ENCODE results near the gene LDLRAD3. TPM values are rescaled to one million over a fixed set of nuclear protein-coding genes. Genes with fewer than 3 reads are reported as not detected.

The LDLRAD3 gene
- total RNA-seq, 2 experiments from 2014 or later = 0.12 to 0.24 TPM

- Mint-ChIP-seq H3K4me1 (peaks cover 5% of the 10 kb centered on the region), H3K9me3 (no peaks in the 10 kb centered on the region), H3K4me3 (no peak overlapping the region), H3K27ac (no peak overlapping the region), H3K27me3 (peaks cover 14% of the 10 kb centered on the region), H3K36me3 (no peaks in the 10 kb centered on the region)
- no peak for DNase-seq
Observed at GRCh38 chr11:36148701-36149100, 204.8 kb downstream of the LDLRAD3 start.

DNA sequence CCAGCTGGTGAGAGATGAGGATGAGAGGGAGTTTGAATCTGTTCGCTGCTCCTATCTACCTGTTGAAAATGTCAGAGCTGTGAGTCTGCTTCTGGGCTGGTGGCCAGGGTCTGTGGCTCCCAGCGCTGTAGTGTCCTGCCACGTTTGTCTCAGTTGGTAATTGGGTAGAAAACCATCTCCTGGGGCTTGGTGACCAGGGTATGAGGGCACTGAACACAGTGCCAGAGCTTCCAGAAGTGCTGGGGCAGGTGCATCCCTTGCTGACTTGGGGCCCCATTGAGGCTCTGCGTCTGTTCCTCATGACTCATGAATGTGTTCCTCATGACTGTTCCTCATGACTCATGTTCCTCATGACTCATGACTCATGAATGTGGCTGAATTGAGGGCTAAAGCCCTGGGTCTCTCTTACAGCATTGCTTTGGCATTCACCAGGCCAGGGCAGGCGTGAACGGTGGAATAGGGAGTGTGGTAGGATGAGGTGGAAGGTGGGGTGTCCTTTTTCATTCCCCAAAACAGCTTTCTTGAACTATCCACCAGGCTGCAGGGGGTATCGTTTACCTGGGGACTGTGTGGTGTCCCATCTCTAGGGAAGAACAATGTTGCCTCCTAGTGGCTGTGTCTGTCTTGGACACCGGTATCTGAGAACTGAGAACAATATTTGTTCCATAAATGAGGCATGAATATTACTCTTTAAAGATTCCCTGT is 205.8 kb downstream of the LDLRAD3 start:
- peaks cover 5% of the 10 kb centered on the region for H3K4me1 Mint-ChIP-seq
- peaks cover 14% of the 10 kb centered on the region for H3K27me3 Mint-ChIP-seq
- no peak overlapping the region for H3K4me3 Mint-ChIP-seq
- peak; percentile 36 for DNase-seq
- H3K36me3 Mint-ChIP-seq = no peaks in the 10 kb centered on the region
- H3K9me3 Mint-ChIP-seq = no peaks in the 10 kb centered on the region
- peak overlapping the region; percentile 8 for H3K27ac Mint-ChIP-seq

- no peak overlapping the region for H3K4me3 Mint-ChIP-seq
- H3K27ac Mint-ChIP-seq = no peak overlapping the region
- H3K27me3 Mint-ChIP-seq = peaks cover 17% of the 10 kb centered on the region
- DNase-seq = no peak
- H3K4me1 Mint-ChIP-seq = peaks cover 5% of the 10 kb centered on the region
- H3K36me3 Mint-ChIP-seq = no peaks in the 10 kb centered on the region
- H3K9me3 Mint-ChIP-seq = no peaks in the 10 kb centered on the region
Observed at GRCh38 chr11:36150986-36151385, 207.1 kb downstream of the LDLRAD3 start.

- Mint-ChIP-seq H3K36me3 (no peaks in the 10 kb centered on the region), H3K4me3 (no peak overlapping the region), H3K9me3 (no peaks in the 10 kb centered on the region), H3K4me1 (peaks cover 5% of the 10 kb centered on the region), H3K27ac (no peak overlapping the region), H3K27me3 (peaks cover 17% of the 10 kb centered on the region)
- DNase-seq = no peak
Observed at GRCh38 chr11:36151933-36152580, 208.2 kb downstream of the LDLRAD3 start.

DNA sequence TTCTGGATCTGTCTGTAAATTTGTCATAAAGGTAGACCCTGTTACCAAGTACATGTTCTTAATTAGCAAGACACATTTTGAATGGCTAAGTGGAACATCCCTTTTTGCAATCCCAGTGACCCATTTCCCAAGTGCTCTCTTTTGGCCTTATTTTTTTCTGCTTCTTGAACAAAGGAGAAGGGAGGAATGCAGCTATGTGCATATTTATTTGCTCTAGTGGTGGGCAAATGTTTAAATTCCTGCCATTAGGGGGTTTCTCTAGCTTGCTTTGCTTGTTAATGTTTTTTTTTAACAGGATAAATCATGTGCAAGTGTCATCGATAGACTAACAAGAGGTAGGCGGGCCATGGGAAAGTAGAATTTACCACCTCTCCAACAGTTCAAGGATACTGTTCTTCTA is 209.7 kb downstream of the LDLRAD3 start:
- Mint-ChIP-seq H3K4me3 (no peak overlapping the region), H3K4me1 (peaks cover 5% of the 10 kb centered on the region), H3K36me3 (no peaks in the 10 kb centered on the region), H3K9me3 (no peaks in the 10 kb centered on the region), H3K27ac (no peak overlapping the region), H3K27me3 (peaks cover 19% of the 10 kb centered on the region)
- no peak for DNase-seq

DNA sequence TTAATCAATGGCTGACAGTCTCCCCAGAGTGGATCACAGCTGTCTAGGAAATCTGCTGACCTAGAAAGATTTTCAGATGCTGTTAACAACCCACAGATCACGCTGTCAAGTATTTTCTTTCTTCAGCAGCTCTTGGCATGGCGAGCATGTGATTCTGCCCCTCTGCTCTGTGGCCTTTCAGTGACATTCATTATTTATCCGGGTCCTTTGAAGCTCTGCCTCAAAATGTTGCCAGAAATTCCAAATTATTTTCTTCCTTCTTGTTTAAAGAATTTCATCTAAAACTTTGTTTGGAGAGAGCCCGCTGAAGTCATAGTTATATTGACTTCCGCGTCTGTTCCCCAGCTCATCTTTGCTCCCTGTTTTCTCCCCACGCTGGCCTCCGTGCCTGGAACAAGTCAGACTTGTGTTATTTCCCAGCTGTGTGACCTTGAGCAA is 211.3 kb downstream of the LDLRAD3 start:
- Mint-ChIP-seq H3K27me3 (peaks cover 17% of the 10 kb centered on the region), H3K4me3 (no peak overlapping the region), H3K4me1 (no peaks in the 10 kb centered on the region), H3K36me3 (no peaks in the 10 kb centered on the region), H3K9me3 (no peaks in the 10 kb centered on the region), H3K27ac (no peak overlapping the region)
- no peak for DNase-seq

GRCh38 chr11:36155770-36156160 is 211.9 kb downstream of the LDLRAD3 start:
- Mint-ChIP-seq H3K27ac (no peak overlapping the region), H3K36me3 (no peaks in the 10 kb centered on the region), H3K9me3 (no peaks in the 10 kb centered on the region), H3K27me3 (peaks cover 17% of the 10 kb centered on the region), H3K4me3 (no peak overlapping the region), H3K4me1 (no peaks in the 10 kb centered on the region)
- DNase-seq = no peak

- Mint-ChIP-seq H3K4me1 (no peaks in the 10 kb centered on the region), H3K4me3 (no peak overlapping the region), H3K27ac (no peak overlapping the region), H3K36me3 (no peaks in the 10 kb centered on the region), H3K27me3 (peaks cover 17% of the 10 kb centered on the region), H3K9me3 (no peaks in the 10 kb centered on the region)
- DNase-seq = no peak
Observed at GRCh38 chr11:36156161-36156816, 212.4 kb downstream of the LDLRAD3 start.

DNA sequence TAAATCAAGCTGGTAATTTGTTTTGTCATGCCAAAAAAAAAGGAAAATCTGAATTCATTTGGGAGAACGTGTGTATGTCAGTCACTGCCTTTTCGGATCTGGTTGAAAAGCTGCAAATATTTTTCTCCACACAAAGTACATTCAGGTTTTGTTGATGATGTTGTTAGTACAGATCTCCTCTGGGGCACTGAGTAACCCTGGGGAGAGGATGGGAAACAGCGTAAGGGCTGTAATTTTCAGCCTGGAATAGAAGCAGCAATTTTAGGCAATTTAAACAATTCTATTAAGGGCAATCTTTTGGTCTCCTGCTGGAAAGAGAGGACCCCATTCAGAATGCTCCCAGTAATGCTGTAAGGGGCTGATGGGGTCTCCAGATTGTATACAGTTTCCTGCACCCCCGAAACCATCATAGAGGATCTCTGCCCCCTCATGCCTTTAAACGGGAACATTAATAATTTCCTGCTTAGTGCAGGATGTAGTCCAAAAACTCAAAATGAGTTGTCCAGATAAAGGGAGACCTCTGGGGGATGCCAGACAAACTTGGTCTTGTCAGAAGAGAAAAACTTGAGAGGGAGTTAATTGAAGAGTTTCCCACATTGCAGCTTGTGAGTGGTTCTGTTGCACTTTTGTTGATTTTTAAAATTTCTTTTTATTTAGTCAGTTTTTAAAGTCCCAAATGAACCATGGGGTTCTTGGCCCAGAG is 213.1 kb downstream of the LDLRAD3 start:
- DNase-seq = no peak
- H3K27ac Mint-ChIP-seq = no peak overlapping the region
- no peaks in the 10 kb centered on the region for H3K36me3 Mint-ChIP-seq
- no peak overlapping the region for H3K4me3 Mint-ChIP-seq
- no peaks in the 10 kb centered on the region for H3K4me1 Mint-ChIP-seq
- peaks cover 17% of the 10 kb centered on the region for H3K27me3 Mint-ChIP-seq
- H3K9me3 Mint-ChIP-seq = no peaks in the 10 kb centered on the region

GRCh38 chr11:36160091-36160490 is 216.2 kb downstream of the LDLRAD3 start:
- no peak for DNase-seq
- Mint-ChIP-seq H3K27ac (no peak overlapping the region), H3K4me1 (no peaks in the 10 kb centered on the region), H3K36me3 (no peaks in the 10 kb centered on the region), H3K4me3 (no peak overlapping the region), H3K27me3 (peaks cover 10% of the 10 kb centered on the region), H3K9me3 (no peaks in the 10 kb centered on the region)

GRCh38 chr11:36161572-36161971 is 217.7 kb downstream of the LDLRAD3 start:
- H3K4me1 Mint-ChIP-seq = no peaks in the 10 kb centered on the region
- peaks cover 13% of the 10 kb centered on the region for H3K27me3 Mint-ChIP-seq
- no peaks in the 10 kb centered on the region for H3K36me3 Mint-ChIP-seq
- no peaks in the 10 kb centered on the region for H3K9me3 Mint-ChIP-seq
- H3K27ac Mint-ChIP-seq = no peak overlapping the region
- H3K4me3 Mint-ChIP-seq = no peak overlapping the region
- DNase-seq = no peak

DNA sequence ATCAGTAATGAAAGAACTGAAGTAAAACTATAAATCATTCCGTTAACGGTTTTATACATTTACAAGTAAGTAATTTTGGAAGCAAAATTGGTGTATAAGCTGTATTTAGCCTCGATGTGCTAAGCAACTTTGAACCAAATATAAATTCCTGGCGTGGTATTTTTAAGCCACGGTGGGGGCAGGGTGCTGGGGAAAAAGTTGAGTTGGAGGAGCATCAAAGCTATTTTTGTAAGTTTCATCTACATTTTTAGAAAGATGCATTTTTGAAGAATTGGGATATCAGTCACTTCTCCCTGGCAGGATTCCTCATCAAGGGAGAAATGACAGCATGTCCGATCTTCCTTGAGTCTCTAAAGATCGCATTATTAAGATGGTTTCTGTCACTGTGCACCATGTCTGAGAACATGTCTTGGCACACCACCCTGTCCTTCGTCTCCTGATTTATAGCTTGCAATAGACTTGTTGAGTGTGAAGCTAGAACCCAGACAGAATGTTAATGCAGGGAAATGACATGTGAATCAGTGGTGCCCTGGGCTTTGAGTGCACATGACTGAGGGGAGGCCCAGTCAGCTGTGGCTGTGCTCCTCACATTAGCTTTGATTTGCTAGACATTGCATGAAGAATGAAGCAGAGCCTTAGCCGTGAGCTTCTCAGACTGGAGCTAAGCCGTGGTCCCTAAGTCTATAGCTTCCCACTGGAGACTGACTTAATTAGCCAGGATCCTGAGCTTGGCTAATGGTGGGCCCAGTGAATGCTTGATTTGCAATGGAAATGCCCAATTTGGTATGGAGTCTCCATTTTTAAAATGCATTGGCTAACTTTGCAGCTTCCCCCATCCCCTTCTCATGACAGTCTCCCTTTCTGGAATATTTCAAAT is 218.4 kb downstream of the LDLRAD3 start:
- DNase-seq = no peak
- Mint-ChIP-seq H3K27me3 (peaks cover 13% of the 10 kb centered on the region), H3K27ac (no peak overlapping the region), H3K4me1 (no peaks in the 10 kb centered on the region), H3K4me3 (no peak overlapping the region), H3K36me3 (no peaks in the 10 kb centered on the region), H3K9me3 (no peaks in the 10 kb centered on the region)

- H3K27me3 Mint-ChIP-seq = peaks cover 14% of the 10 kb centered on the region
- H3K27ac Mint-ChIP-seq = no peak overlapping the region
- no peaks in the 10 kb centered on the region for H3K9me3 Mint-ChIP-seq
- H3K4me1 Mint-ChIP-seq = no peaks in the 10 kb centered on the region
- no peak for DNase-seq
- H3K4me3 Mint-ChIP-seq = no peak overlapping the region
- H3K36me3 Mint-ChIP-seq = no peaks in the 10 kb centered on the region
Observed at GRCh38 chr11:36162883-36163434, 219.1 kb downstream of the LDLRAD3 start.

DNA sequence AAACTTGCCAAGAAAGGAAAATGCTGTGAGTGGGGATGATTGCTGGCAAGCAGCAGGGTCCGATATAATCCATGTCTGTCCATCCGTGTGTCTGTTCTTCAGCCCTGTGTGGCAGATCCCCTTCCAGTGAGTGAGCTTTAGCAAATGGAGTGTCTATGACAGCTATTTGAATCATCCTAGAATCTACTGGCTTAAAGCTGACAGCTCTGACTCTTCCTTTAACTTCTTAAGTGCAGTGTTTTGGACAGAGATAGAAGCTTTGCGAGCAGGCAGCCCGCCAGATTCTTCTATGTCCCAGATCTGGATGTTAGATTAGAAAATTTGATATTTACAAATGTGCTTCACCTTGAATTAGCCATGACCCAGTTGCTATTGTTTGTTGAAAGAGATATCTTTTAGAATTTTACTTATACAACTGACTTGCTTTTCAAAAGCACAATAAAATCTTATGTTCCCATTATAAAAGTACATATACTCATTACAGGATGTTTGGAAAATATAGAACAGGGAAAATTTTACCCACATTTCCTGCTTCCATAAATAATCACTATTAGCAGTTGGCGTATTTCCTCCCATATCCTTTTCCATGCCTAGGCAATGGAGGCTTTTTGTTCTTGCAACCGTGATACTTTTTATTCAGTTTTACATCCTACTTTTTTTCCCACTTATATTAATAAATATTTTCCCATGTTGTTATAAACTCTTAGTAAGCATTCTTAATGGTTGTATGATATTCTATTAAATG is 220.8 kb downstream of the LDLRAD3 start:
- Mint-ChIP-seq H3K36me3 (no peaks in the 10 kb centered on the region), H3K9me3 (no peaks in the 10 kb centered on the region), H3K4me1 (no peaks in the 10 kb centered on the region), H3K4me3 (no peak overlapping the region), H3K27me3 (peaks cover 7% of the 10 kb centered on the region), H3K27ac (no peak overlapping the region)
- no peak for DNase-seq

Measured in activated naive CD8-positive, alpha-beta T cell treated with anti-CD3 and anti-CD28 coated beads for 36 hours (primary cell).